Osteocyte (in vitro differentiated cells): ENCODE measurements around the gene C10orf90. TPM values are rescaled to one million over a fixed set of nuclear protein-coding genes. Genes with fewer than 3 reads are reported as not detected.

ENCODE experiments used
- DNase-seq: peaks from one replicate; pipeline ENCODE4 v3.0.0; 2021; ENCODE audit warnings: mixed read lengths; ENCODE audit not compliant: unreplicated experiment; ENCODE audit errors: extremely low spot score
- H3K27ac Mint-ChIP-seq: one replicate; pipeline ENCODE4 v1.8.0; 2021; ENCODE audit warnings: mild to moderate bottlenecking, mixed read lengths; ENCODE audit not compliant: unreplicated experiment
- H3K27me3 Mint-ChIP-seq: one replicate; pipeline ENCODE4 v1.8.0; 2021; ENCODE audit warnings: mixed read lengths; ENCODE audit not compliant: unreplicated experiment
- H3K36me3 Mint-ChIP-seq: one replicate; pipeline ENCODE4 v1.8.0; 2021; ENCODE audit warnings: mixed read lengths; ENCODE audit not compliant: unreplicated experiment
- H3K4me1 Mint-ChIP-seq: one replicate; pipeline ENCODE4 v1.8.0; 2021; ENCODE audit warnings: mixed read lengths; ENCODE audit not compliant: unreplicated experiment
- H3K4me3 Mint-ChIP-seq: one replicate; pipeline ENCODE4 v1.8.0; 2021; ENCODE audit warnings: mild to moderate bottlenecking, moderate library complexity, mixed read lengths; ENCODE audit not compliant: unreplicated experiment
- H3K9me3 Mint-ChIP-seq: one replicate; pipeline ENCODE4 v1.8.0; 2021; ENCODE audit warnings: mixed read lengths; ENCODE audit not compliant: unreplicated experiment
- total RNA-seq: library from RNA; stranded (reverse); gene quantifications from 2 replicates; pipeline ENCODE4 v1.2.1, GENCODE V29; 2021
- TF ChIP-seq, protein P1 (sequence below): fragments of 200-600 bp; sonication (generic); IDR thresholded peaks from 2 replicates; pipeline ENCODE4 v1.5.0; 2021; ENCODE audit warnings: antibody characterized with exemption, mild to moderate bottlenecking, moderate library complexity

The C10orf90 gene
- total RNA-seq, 1 donor from 2014 or later: not detected

DNA sequence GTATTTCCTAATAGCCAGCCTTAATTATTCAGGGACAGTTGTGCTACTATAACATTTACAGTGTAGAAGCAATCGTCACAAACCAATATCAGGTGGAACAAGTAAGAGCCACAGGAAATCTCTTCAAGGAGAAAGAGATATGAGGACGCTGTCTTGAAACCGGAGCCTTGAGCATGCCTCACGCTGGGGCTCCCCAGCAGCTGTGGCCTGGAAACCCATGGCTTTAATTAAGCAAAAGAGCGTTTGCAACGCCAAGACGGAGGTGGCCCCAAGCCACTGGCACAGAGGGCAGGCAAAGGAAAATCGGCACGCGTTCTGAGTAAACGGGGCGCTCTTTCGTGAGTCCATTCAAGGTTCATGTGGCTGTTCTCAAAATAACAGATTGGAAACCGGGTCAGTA, 84.4 kb downstream of the C10orf90 start:
- TF ChIP-seq, protein P1, sequence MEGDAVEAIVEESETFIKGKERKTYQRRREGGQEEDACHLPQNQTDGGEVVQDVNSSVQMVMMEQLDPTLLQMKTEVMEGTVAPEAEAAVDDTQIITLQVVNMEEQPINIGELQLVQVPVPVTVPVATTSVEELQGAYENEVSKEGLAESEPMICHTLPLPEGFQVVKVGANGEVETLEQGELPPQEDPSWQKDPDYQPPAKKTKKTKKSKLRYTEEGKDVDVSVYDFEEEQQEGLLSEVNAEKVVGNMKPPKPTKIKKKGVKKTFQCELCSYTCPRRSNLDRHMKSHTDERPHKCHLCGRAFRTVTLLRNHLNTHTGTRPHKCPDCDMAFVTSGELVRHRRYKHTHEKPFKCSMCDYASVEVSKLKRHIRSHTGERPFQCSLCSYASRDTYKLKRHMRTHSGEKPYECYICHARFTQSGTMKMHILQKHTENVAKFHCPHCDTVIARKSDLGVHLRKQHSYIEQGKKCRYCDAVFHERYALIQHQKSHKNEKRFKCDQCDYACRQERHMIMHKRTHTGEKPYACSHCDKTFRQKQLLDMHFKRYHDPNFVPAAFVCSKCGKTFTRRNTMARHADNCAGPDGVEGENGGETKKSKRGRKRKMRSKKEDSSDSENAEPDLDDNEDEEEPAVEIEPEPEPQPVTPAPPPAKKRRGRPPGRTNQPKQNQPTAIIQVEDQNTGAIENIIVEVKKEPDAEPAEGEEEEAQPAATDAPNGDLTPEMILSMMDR: no peak
- peaks cover 53% of the 10 kb centered on the region for H3K27me3 Mint-ChIP-seq
- H3K9me3 Mint-ChIP-seq: no peaks in the 10 kb centered on the region
- no peak overlapping the region for H3K4me3 Mint-ChIP-seq
- H3K36me3 Mint-ChIP-seq: no peaks in the 10 kb centered on the region
- H3K27ac Mint-ChIP-seq: no peak overlapping the region
- peaks cover 5% of the 10 kb centered on the region for H3K4me1 Mint-ChIP-seq
- DNase-seq: no peak

DNA sequence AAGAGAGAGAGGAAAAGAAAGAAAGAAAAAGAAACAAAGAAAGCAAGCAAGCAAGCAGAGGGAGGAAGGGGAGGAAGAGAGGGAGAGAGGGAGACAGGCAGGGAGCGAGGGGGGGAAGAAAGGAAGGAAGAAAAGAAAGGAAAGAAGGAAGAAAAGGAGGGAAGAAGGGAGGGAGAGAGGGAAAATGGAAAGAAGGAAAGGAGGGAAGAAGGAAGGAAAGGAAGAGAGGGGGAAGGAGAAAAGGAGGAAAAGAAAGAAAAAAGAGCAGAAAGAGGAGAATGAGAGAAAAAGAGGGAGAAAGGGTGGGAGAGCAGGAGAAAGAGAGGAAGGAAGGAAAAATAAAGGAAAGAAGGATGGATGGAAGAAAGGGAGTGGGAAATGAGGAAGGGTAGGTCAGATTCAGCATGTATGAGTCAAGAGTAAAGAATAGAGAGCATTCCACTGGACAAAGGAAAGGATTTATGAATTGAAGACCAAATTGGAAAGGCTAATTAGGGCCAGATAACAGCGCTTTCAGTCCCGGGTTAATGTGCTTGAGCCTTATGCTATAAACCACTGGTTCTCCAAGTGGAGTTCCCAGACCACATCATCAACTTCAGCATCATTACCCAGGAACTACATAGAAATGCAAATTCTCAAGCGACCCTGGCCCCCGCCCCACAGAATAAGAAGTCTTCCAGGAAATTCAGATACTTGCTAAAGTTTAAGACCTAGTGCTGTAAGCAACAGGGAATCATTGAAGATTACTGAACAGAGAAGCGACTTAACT, 85.1 kb downstream of the C10orf90 start:
- peaks cover 11% of the 10 kb centered on the region for H3K4me1 Mint-ChIP-seq
- H3K9me3 Mint-ChIP-seq: no peaks in the 10 kb centered on the region
- no peaks in the 10 kb centered on the region for H3K36me3 Mint-ChIP-seq
- no peak overlapping the region for H3K4me3 Mint-ChIP-seq
- TF ChIP-seq, protein P1: no peak
- no peak for DNase-seq
- H3K27ac Mint-ChIP-seq: no peak overlapping the region
- H3K27me3 Mint-ChIP-seq: peaks cover 46% of the 10 kb centered on the region

DNA sequence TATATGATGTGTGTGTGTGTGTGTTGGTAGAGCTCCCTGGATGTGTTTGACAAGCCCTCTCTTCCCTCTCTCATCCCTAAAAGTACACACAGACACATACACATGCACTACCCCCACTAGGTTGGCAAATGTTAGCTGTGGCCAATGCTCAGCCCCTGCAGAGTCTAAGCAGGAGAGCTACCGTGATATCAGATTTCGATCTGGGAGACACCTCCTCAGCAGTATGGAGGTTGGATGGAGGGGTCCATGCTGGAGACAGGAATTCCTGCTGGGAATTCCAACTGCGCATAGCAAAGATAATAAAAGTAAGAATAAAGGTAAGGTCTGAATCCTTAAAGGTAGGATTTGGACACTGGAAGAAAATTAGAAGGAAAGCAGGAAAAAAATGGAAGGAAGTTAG, 85.7 kb downstream of the C10orf90 start:
- H3K9me3 Mint-ChIP-seq: no peaks in the 10 kb centered on the region
- TF ChIP-seq, protein P1: no peak
- H3K27ac Mint-ChIP-seq: no peak overlapping the region
- no peak for DNase-seq
- peaks cover 42% of the 10 kb centered on the region for H3K27me3 Mint-ChIP-seq
- peaks cover 14% of the 10 kb centered on the region for H3K4me1 Mint-ChIP-seq
- H3K36me3 Mint-ChIP-seq: no peaks in the 10 kb centered on the region
- no peak overlapping the region for H3K4me3 Mint-ChIP-seq

DNA sequence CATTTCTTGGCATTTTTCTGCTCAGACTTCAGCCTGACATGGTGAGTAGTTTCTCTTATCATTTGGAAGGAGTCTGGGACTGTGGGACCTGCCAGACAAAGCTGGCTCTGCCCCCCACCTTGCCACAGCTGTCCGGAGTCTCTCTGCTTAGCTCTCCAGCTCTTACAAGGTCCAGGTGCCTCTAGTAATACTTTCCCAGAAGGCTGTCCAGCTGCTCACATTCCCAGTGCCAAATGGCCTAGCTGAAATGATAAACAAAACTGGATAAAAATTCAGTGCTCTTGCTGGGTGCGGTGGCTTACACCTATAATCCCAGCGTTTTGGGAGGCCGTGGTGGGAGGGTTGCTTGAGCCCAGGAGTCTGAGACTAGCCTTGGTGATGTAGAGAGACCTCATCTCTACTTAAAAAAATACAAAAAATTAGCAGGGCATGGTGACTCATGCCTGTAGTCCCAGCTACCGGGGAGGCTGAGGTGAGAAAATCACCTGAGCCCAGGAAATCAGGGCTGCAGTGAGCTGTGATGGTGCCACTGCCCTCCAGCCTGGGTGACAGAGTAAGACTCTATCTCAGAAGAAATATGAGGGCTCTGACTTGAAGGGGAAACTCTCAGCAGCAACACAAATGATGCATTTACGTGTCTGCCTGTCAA, 86.8 kb downstream of the C10orf90 start:
- no peaks in the 10 kb centered on the region for H3K9me3 Mint-ChIP-seq
- H3K4me1 Mint-ChIP-seq: peaks cover 14% of the 10 kb centered on the region
- no peak overlapping the region for H3K27ac Mint-ChIP-seq
- DNase-seq: no peak
- H3K27me3 Mint-ChIP-seq: peaks cover 31% of the 10 kb centered on the region
- H3K4me3 Mint-ChIP-seq: no peak overlapping the region
- TF ChIP-seq, protein P1: no peak
- no peaks in the 10 kb centered on the region for H3K36me3 Mint-ChIP-seq

DNA sequence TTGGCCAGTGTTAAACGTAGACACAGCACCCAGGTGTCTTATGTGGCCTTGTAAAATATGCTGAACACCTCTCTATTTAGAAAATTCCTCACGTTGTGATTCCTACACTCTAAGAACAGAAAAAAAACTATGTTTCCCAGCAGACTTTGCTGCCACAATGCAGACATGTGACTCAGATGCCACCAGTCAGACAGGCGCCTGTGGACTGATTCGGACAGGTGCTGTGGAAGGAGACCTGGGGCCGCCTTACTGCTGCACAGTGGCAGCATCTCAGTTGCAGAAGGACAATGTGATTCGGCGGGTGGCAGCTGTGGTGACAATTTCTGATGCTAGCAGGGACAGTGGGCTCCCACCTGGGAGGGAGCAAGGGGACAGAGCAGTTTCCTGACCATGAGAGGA, 88.8 kb downstream of the C10orf90 start:
- TF ChIP-seq, protein P1: no peak
- DNase-seq: no peak
- Mint-ChIP-seq H3K4me1 (peaks cover 14% of the 10 kb centered on the region), H3K36me3 (no peaks in the 10 kb centered on the region), H3K9me3 (no peaks in the 10 kb centered on the region), H3K4me3 (no peak overlapping the region), H3K27me3 (peaks cover 27% of the 10 kb centered on the region), H3K27ac (no peak overlapping the region)
